ENCODE measurements around the gene ME3. TPM values are rescaled to one million over a fixed set of nuclear protein-coding genes. Genes with fewer than 3 reads are reported as not detected.

ME3 gene
- total RNA-seq, 3 donors from 2014 or later, result 29.3 to 51.2 (median 31.8) TPM

DNA sequence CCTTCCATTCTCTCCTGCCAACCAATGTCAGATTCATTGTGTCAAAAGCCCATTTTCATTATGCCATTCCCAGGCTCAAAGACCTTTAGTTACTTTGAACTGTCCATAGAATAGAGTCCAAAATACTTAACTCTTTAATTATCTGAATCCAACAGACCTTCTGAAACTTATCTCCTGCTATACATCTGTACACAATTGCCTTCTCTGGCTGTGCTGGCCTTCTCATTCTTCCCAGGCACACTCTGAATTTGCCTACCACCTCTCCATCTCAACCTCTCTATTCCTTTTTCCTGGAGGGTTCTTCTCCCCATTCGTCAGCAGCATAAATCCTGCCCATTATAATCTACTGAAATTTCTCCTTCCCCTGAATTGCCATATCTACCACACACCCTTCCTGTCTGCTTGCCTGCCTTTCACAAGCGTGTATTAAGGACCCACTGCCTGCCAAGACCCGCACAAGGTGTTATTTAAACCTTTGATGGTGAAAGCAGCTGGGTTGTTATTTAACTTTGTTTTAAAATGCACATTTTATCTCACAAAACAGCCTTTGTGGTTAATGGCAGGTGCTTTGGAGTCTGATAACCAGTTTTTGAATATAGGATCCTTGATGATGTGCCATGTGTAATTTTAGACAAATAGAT is 171.8 kb downstream of the ME3 start:
- TF ChIP-seq, protein P1, sequence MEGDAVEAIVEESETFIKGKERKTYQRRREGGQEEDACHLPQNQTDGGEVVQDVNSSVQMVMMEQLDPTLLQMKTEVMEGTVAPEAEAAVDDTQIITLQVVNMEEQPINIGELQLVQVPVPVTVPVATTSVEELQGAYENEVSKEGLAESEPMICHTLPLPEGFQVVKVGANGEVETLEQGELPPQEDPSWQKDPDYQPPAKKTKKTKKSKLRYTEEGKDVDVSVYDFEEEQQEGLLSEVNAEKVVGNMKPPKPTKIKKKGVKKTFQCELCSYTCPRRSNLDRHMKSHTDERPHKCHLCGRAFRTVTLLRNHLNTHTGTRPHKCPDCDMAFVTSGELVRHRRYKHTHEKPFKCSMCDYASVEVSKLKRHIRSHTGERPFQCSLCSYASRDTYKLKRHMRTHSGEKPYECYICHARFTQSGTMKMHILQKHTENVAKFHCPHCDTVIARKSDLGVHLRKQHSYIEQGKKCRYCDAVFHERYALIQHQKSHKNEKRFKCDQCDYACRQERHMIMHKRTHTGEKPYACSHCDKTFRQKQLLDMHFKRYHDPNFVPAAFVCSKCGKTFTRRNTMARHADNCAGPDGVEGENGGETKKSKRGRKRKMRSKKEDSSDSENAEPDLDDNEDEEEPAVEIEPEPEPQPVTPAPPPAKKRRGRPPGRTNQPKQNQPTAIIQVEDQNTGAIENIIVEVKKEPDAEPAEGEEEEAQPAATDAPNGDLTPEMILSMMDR (IDR thresholded peaks at IDR 0.05), result no peak
- no peak for DNase-seq

DNA sequence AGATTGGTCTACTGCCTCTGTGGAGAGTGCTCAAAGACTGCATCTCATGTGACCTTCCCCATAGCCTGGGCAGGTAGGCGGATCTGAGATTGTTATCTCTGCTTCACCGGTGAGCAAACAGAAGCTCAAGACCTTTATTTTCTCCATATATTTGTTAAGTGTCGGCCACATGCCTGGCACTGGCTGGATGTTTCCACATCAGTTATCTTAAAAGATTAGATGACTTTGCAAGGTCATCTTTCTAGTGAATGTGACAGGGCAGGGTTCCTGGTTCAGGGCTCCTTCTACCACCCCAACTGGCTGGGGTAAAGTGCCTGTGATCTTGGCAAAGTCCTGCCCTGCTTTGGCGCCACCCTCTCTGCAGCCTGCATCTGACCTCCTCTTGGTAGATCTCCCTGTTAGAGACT is 172.7 kb downstream of the ME3 start:
- peak in 1 of 3 donors; percentile 22 for DNase-seq

More for the DNA sequence above, 171.8 kb downstream of the ME3 start:
- H3K4me3 ChIP-seq, result no peak overlapping the region
- peaks cover 5% of the 10 kb centered on the region for H3K4me1 ChIP-seq (ENCODE audit: low read depth)
- no peaks in the 10 kb centered on the region for H3K9me3 ChIP-seq
- no peaks in the 10 kb centered on the region for H3K36me3 ChIP-seq (ENCODE audit: low read depth)
- intact Hi-C loops (cut with DNase I, micrococcal nuclease), result no loop called here
- ATAC-seq, result no peak

DNA sequence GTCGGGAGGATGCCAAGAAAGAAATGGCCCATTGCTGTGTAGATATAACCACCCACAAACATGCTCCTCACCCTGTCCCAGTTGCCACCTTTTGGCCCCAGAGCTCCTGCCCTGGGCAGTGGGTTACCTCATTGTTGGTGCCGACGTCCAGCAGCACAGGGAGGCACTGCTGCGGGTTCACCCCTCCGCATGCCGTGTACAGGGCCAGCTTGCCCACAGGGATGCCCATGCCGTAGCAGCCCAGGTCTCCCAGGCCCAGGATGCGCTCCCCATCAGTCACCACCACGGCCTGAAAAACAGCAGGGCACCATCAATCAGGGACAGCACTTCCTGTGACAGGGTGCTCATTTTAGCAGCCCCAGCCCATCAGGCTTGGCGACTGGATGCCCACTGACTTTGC is 174.6 kb downstream of the ME3 start:
- DNase-seq (no peak), ATAC-seq (no peak)
- intact Hi-C loops (cut with DNase I, micrococcal nuclease), result no loop called here
- H3K36me3 ChIP-seq (ENCODE audit: low read depth), result no peaks in the 10 kb centered on the region
- H3K9me3 ChIP-seq, result no peaks in the 10 kb centered on the region
- no peak overlapping the region for H3K4me3 ChIP-seq
- TF ChIP-seq, protein P1 (IDR thresholded peaks at IDR 0.05), result no peak
- H3K4me1 ChIP-seq (ENCODE audit: low read depth), result peaks cover 5% of the 10 kb centered on the region

More for the DNA sequence above, 172.7 kb downstream of the ME3 start:
- TF ChIP-seq, protein P1 (IDR thresholded peaks at IDR 0.05), result no peak
- Histone ChIP-seq H3K4me1 (ENCODE audit: low read depth) (peaks cover 5% of the 10 kb centered on the region), H3K36me3 (ENCODE audit: low read depth) (no peaks in the 10 kb centered on the region), H3K9me3 (no peaks in the 10 kb centered on the region), H3K4me3 (no peak overlapping the region)
- intact Hi-C loops (cut with DNase I, micrococcal nuclease), result no loop called here
- peak; percentile 81 for ATAC-seq

DNA sequence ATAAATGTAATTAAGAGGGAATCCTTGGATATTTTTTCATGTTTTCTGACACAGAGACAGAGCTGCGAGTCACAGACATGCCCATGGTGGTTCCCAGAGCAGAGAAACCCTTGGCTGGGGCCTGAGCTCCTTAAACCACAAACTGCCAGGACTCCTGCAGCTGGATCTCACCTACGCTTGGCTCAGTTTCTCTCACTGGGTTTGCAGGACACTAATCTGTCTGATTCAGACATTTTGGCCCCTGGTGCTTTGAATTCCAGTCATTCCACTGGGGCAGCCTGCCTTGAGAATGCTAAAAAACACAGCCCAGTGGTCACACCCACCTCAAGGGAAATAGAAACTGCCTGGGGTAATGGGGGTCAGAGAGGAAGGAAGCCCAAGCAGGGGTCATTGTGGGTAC is 175.1 kb downstream of the ME3 start:
- no peaks in the 10 kb centered on the region for H3K9me3 ChIP-seq
- ATAC-seq, result no peak
- TF ChIP-seq, protein P1 (IDR thresholded peaks at IDR 0.05), result no peak
- intact Hi-C loops (cut with DNase I, micrococcal nuclease), result no loop called here
- peaks cover 5% of the 10 kb centered on the region for H3K4me1 ChIP-seq (ENCODE audit: low read depth)
- H3K36me3 ChIP-seq (ENCODE audit: low read depth), result no peaks in the 10 kb centered on the region
- no peak for DNase-seq
- H3K4me3 ChIP-seq, result no peak overlapping the region

DNA sequence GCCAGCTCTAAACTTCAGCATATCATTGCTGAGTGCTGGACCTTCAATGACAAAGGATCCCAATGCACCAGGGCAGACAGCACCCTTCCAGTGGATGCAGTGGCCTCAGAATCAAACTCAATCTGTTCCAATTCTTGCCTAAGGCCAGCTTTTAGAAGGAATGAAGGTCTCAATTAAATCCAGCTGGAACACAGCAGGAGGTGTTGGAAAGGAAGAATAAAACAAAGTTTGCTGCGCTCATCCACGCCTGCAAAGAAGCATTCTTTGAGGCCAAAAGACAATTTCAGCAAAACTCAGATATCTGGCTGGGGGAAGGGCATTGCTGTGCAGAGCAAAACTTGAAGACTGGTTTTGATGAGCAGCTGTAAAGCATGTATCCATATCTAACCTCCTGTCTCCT is 177.1 kb downstream of the ME3 start:
- ATAC-seq (no peak), DNase-seq (no peak)
- TF ChIP-seq, protein P1 (IDR thresholded peaks at IDR 0.05), result no peak
- H3K9me3 ChIP-seq, result no peaks in the 10 kb centered on the region
- intact Hi-C loops (cut with DNase I, micrococcal nuclease), result no loop called here
- peaks cover 5% of the 10 kb centered on the region for H3K4me1 ChIP-seq (ENCODE audit: low read depth)
- H3K4me3 ChIP-seq, result no peak overlapping the region
- no peaks in the 10 kb centered on the region for H3K36me3 ChIP-seq (ENCODE audit: low read depth)

Data from mucosa of descending colon (tissue), 3 donors.